MCF 10A (cell line): ENCODE results near the gene WDR45. TPM values are rescaled to one million over a fixed set of nuclear protein-coding genes. Genes with fewer than 3 reads are reported as not detected.

Source experiments
- BruUV-seq: library from RNA; stranded (reverse); fragments of 400-500 nt; replicated peaks from 2 replicates; lab custom pipeline; 2021; lab: Mats Ljungman, UMichigan
- CTCF ChIA-PET: fragments of 300-600 bp; sonication (Branson Sonifier 250); formaldehyde crosslinking; extraction: SDS; loops from one replicate; lab custom pipeline; 2021; ENCODE audit warnings: antibody characterized with exemption, inconsistent platforms; lab: Yijun Ruan, JAX
- POLR2A ChIA-PET: fragments of 300-600, 350-650 bp; sonication (Branson Sonifier 250); formaldehyde crosslinking; extraction: SDS; loops from one replicate; lab custom pipeline; 2020; ENCODE audit warnings: antibody characterized with exemption, inconsistent platforms; lab: Yijun Ruan, JAX
- DNase-seq: peaks from one replicate; pipeline ENCODE4 v3.0.0-alpha.2; 2018; ENCODE audit not compliant: unreplicated experiment
- H3K27ac Mint-ChIP-seq: one replicate; pipeline ENCODE4 v1.8.0; 2022; ENCODE audit warnings: mild to moderate bottlenecking, low read depth, mixed read lengths; ENCODE audit not compliant: unreplicated experiment
- H3K27me3 Mint-ChIP-seq: one replicate; pipeline ENCODE4 v1.8.0; 2022; ENCODE audit warnings: mixed read lengths; ENCODE audit not compliant: insufficient read depth, unreplicated experiment
- H3K36me3 Mint-ChIP-seq: one replicate; pipeline ENCODE4 v1.8.0; 2022; ENCODE audit warnings: mild to moderate bottlenecking, moderate library complexity, mixed read lengths; ENCODE audit not compliant: insufficient read depth, unreplicated experiment
- H3K4me1 Mint-ChIP-seq: one replicate; pipeline ENCODE4 v1.8.0; 2022; ENCODE audit warnings: mixed read lengths; ENCODE audit not compliant: insufficient read depth, unreplicated experiment
- H3K4me3 Mint-ChIP-seq: one replicate; pipeline ENCODE4 v1.8.0; 2022; ENCODE audit warnings: mild to moderate bottlenecking, moderate library complexity, mixed read lengths; ENCODE audit not compliant: unreplicated experiment
- H3K9me3 Mint-ChIP-seq: one replicate; pipeline ENCODE4 v1.8.0; 2022; ENCODE audit warnings: mixed read lengths; ENCODE audit not compliant: unreplicated experiment
- intact Hi-C: fragments of 100-400 bp; cut with micrococcal nuclease; formaldehyde crosslinking; loops from 2 replicates; pipeline ENCODE4 v1.14.1; 2022
- total RNA-seq: library from RNA; stranded (reverse); gene quantifications from 2 replicates; pipeline ENCODE4 v1.2.3, GENCODE V29; 2022
- TF ChIP-seq, protein P1 (sequence below): fragments of 200-600 bp; IDR thresholded peaks from one replicate; pipeline ENCODE4 v1.8.0; 2022; ENCODE audit warnings: antibody characterized with exemption, mild to moderate bottlenecking; ENCODE audit not compliant: unreplicated experiment

Gene WDR45
- total RNA-seq, 1 experiment from 2014 or later, result 93.0 TPM

DNA sequence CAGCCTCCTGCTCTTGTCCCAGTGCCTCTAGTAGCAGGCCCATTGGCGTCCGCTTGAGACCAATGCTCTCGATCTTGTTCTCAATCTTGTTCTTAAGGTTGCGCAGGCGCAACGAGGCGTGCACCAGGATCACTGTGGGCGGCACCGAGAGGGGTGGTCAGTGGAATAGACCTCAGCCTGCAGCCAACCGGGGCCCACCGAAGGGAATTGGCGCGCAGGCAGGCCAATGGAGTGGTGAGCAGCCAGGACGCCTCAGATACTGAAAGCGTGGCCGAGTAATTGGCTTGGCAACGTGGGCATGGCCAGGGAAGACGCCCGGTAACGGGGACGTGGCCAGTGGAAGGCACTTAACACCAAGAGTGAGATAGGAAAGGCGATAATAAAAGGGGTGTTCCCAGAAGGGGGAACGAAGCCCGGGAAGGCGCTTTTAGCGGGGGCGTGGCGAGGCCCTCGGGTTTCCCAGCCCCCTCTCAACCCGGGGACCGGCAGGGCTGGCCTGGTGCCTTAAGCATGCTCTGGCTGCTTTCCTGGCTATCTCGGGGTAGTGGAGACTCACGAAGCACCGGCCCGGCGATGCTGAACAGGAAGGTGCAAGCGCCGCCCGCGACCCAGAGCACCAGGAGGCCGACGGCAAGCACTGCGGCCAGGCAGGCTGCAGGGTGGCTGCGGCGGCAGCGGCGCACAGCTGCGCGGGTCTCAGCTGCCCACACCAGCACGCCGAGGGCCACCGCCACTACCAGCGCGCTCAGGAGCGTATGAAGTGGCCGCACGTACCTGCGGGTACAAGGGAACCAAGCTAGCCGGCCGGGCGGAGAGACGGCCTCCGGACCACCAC is 7.6 kb downstream of the WDR45 start:
- no TSS peak for BruUV-seq
- CTCF ChIA-PET, result no interaction called here
- TF ChIP-seq, protein P1, sequence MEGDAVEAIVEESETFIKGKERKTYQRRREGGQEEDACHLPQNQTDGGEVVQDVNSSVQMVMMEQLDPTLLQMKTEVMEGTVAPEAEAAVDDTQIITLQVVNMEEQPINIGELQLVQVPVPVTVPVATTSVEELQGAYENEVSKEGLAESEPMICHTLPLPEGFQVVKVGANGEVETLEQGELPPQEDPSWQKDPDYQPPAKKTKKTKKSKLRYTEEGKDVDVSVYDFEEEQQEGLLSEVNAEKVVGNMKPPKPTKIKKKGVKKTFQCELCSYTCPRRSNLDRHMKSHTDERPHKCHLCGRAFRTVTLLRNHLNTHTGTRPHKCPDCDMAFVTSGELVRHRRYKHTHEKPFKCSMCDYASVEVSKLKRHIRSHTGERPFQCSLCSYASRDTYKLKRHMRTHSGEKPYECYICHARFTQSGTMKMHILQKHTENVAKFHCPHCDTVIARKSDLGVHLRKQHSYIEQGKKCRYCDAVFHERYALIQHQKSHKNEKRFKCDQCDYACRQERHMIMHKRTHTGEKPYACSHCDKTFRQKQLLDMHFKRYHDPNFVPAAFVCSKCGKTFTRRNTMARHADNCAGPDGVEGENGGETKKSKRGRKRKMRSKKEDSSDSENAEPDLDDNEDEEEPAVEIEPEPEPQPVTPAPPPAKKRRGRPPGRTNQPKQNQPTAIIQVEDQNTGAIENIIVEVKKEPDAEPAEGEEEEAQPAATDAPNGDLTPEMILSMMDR, result no peak
- H3K4me1 Mint-ChIP-seq, result peaks cover 10% of the 10 kb centered on the region
- H3K27ac Mint-ChIP-seq, result peak overlapping the region; percentile 57
- DNase-seq, result no peak
- no peaks in the 10 kb centered on the region for H3K27me3 Mint-ChIP-seq
- H3K36me3 Mint-ChIP-seq, result peaks cover 13% of the 10 kb centered on the region
- H3K9me3 Mint-ChIP-seq, result no peaks in the 10 kb centered on the region
- POLR2A ChIA-PET, result interaction anchor here (0.6 kb wide), 1 partner anchor 68 kb away, joined by 3 read pairs; no protein-coding TSS in a partner anchor
- intact Hi-C loops, result no loop called here
- peak overlapping the region; percentile 80 for H3K4me3 Mint-ChIP-seq

DNA sequence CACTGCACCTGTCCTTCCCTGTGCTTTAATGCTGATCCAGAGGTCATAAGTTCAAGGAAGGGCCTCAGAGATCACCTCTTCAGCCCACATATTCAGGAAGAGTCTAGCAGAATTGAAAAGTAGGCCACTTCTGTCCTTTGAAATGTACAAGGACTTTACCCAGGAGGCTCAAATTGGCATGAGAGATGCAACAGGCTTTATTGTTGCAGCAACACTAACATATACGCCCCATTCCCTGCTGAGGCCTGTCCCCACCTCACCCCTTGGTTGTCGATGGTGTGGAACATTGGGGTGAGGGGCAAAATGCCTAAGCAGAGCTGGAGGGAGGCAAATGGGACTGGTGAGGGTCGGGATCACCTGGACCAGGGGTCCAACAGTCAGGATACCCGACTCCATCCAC is 8.7 kb downstream of the WDR45 start:
- TF ChIP-seq, protein P1, result no peak
- Mint-ChIP-seq H3K36me3 (peaks cover 13% of the 10 kb centered on the region), H3K27me3 (no peaks in the 10 kb centered on the region), H3K4me3 (no peak overlapping the region), H3K4me1 (peaks cover 10% of the 10 kb centered on the region), H3K27ac (peak overlapping the region; percentile 51), H3K9me3 (no peaks in the 10 kb centered on the region)
- POLR2A ChIA-PET, result interaction anchor here (1.7 kb wide), 1 partner anchor 10 kb away, joined by 8 read pairs; no protein-coding TSS in a partner anchor
- CTCF ChIA-PET, result interaction anchor here (1.1 kb wide), 1 partner anchor 94 kb away, joined by 3 read pairs; no protein-coding TSS in a partner anchor
- intact Hi-C loops, result no loop called here
- DNase-seq, result no peak
- BruUV-seq, result no TSS peak

DNA sequence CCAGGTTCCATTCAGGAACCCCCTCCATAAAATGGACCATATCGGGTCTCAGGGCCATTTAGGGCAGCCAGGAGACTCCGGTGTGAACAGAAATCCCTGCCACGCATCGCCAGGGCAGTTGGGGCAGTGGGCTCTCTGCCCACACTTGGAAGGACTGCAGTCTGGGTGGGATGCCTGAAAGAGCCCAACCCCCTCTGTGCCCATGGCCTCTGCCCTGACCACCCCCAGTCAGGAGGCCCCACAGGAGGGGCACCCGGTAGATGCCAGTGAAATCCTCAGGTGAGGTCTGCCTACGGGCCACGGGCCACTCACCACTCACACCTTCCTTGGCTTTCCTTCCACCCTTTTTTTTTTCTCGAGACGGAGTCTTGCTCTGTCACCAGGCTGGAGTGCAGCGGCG is 10.6 kb downstream of the WDR45 start:
- no peaks in the 10 kb centered on the region for H3K9me3 Mint-ChIP-seq
- peaks cover 13% of the 10 kb centered on the region for H3K36me3 Mint-ChIP-seq
- no peak for DNase-seq
- ChIA-PET POLR2A (interaction anchor here (0.6 to 1.7 kb wide), 2 partner anchors 8 to 116 kb away, joined by 3 to 8 read pairs; no protein-coding TSS in a partner anchor), CTCF (interaction anchor here (1.0 kb wide), 1 partner anchor 124 kb away, joined by 3 read pairs; no protein-coding TSS in a partner anchor)
- TF ChIP-seq, protein P1, result no peak
- no TSS peak for BruUV-seq
- H3K4me1 Mint-ChIP-seq, result peaks cover 10% of the 10 kb centered on the region
- no peaks in the 10 kb centered on the region for H3K27me3 Mint-ChIP-seq
- no peak overlapping the region for H3K27ac Mint-ChIP-seq
- intact Hi-C loops, result no loop called here
- H3K4me3 Mint-ChIP-seq, result no peak overlapping the region
